Forelimb muscle (tissue), 1 donor: ENCODE data around the gene TCERG1. TPM values are rescaled to one million over a fixed set of nuclear protein-coding genes. Genes with fewer than 3 reads are reported as not detected.

Experiments
- DNase-seq: peaks from one replicate; pipeline ENCODE4 v3.0.0-alpha.2; 2013; ENCODE audit warnings: low read depth
- polyA plus RNA-seq: library from polyadenylated mRNA; unstranded; fragments of 120-200 nt; gene quantifications from one replicate; pipeline ENCODE4 v1.2.1, GENCODE V29; 2013; ENCODE audit not compliant: insufficient read length

Gene TCERG1
- 65.9 TPM for polyA plus RNA-seq

GRCh38 chr5:146446861-146447733, at the start of gene TCERG1:
TCERG1 (plus strand) TSS chr5:146447333; CDS start chr5:146447350, 17 bp downstream.
- peak; percentile 100 for DNase-seq

GRCh38 chr5:146398826-146399225, 48.3 kb upstream of the TCERG1 start:
- no peak for DNase-seq

GRCh38 chr5:146399481-146399880, 47.7 kb upstream of the TCERG1 start:
- DNase-seq = no peak

GRCh38 chr5:146400201-146400600, 46.9 kb upstream of the TCERG1 start:
- DNase-seq = no peak

- DNase-seq = no peak
Observed at GRCh38 chr5:146401021-146401420, 46.1 kb upstream of the TCERG1 start.

- no peak for DNase-seq
Observed at GRCh38 chr5:146402949-146403348, 44.2 kb upstream of the TCERG1 start.

- no peak for DNase-seq
Observed at GRCh38 chr5:146409054-146409671, 38.0 kb upstream of the TCERG1 start.

GRCh38 chr5:146410272-146410671, 36.9 kb upstream of the TCERG1 start:
- no peak for DNase-seq

GRCh38 chr5:146419696-146420095, 27.4 kb upstream of the TCERG1 start:
- no peak for DNase-seq

GRCh38 chr5:146425023-146425422, 22.1 kb upstream of the TCERG1 start:
- no peak for DNase-seq

GRCh38 chr5:146426305-146426704, 20.8 kb upstream of the TCERG1 start:
- DNase-seq = no peak

- peak; percentile 25 for DNase-seq
Observed at GRCh38 chr5:146426853-146427618, 20.1 kb upstream of the TCERG1 start.

GRCh38 chr5:146427619-146427997, 19.5 kb upstream of the TCERG1 start:
- DNase-seq = no peak

GRCh38 chr5:146428658-146429057, 18.5 kb upstream of the TCERG1 start:
- DNase-seq = no peak

- no peak for DNase-seq
Observed at GRCh38 chr5:146440353-146440752, 6.8 kb upstream of the TCERG1 start.

GRCh38 chr5:146440870-146441495, 6.2 kb upstream of the TCERG1 start:
- DNase-seq = no peak

GRCh38 chr5:146441896-146442295, 5.2 kb upstream of the TCERG1 start:
- no peak for DNase-seq

- DNase-seq = no peak
Observed at GRCh38 chr5:146447734-146448380, 724 bp downstream of the TCERG1 start.

- no peak for DNase-seq
Observed at GRCh38 chr5:146448783-146449519, 1.8 kb downstream of the TCERG1 start.

- DNase-seq = no peak
Observed at GRCh38 chr5:146450002-146450401, 2.9 kb downstream of the TCERG1 start.

GRCh38 chr5:146451411-146451810, 4.3 kb downstream of the TCERG1 start:
- DNase-seq = no peak
